HG03354 (cell line): ENCODE data around the gene LACRT.
"Not testable (repeated sequence)": the region's sequence is repeated elsewhere in the genome, so short reads cannot be mapped to it uniquely, and the experiment has no call there.

Source experiments
- ATAC-seq: cut with Tn5 transposase; IDR thresholded peaks from one replicate; pipeline ENCODE4 v1.9.1; 2021; ENCODE audit warnings: mild to moderate bottlenecking; ENCODE audit not compliant: unreplicated experiment, poor library complexity, severe bottlenecking

The LACRT gene

DNA sequence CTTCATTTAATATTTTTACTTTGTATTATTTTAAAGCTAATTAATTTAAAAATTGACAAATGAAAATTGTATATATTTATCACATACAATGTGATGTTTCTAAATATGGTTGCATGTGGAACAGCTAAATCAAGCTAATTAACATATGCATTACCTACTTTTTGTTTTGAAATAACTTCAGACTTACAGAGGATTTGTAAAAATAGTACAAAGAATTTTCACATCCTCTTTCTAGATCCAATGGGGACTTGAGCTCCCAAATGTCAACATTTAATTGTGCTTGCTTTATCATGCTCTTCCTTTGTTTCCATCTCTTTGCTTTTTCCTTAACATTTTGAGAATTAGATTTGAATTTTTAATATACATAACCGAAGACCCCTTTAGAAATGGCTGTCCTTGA is 6.9 kb upstream of the LACRT start:
- ATAC-seq: no peak

DNA sequence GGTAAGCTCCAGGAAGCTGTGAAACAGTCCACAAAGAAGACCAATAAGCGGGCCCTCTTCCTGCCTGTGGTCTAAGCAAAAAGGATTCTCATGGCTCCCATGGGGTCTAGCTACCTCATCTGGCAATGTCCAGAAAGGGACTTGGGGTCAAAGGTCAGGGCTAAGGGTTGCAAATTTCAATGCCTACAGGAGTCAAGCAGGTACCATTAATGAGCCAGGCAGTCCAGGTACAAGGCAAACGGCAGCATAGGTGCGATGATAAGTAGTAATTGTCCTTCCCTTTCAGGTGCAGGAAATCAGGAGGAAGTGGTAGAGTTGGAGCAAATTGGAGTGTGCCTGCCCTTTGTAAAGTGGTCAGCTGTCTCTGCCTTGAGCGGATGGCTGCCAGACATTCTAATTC is 6.4 kb upstream of the LACRT start:
- ATAC-seq: no peak

DNA sequence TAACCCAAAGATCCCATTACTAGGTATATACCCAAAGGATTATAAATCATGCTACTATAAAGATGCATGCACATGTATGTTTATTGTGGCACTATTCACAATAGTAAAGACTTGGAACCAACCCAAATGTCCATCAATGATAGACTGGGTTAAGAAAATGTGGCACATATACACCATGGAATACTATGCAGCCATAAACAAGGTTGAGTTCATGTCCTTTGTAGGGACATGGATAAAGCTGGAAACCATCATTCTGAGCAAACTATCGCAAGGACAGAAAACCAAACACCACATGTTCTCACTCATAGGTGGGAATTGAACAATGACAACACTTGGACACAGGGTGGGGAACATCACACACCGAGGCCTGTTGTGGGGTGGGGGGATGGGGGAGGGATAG is 4.4 kb upstream of the LACRT start:
- ATAC-seq: not testable (repeated sequence)

- no peak for ATAC-seq
These were observed 2.5 kb downstream of the LACRT start for GRCh38 chr12:54631988-54632728.

- no peak for ATAC-seq
These were observed 3.1 kb downstream of the LACRT start for GRCh38 chr12:54631551-54631950.

GRCh38 chr12:54629925-54630324 is 4.8 kb downstream of the LACRT start:
- ATAC-seq: no peak

GRCh38 chr12:54628186-54628846 is 6.4 kb downstream of the LACRT start:
- ATAC-seq: no peak

- no peak for ATAC-seq
These were observed 7.4 kb downstream of the LACRT start for GRCh38 chr12:54627304-54627703.

DNA sequence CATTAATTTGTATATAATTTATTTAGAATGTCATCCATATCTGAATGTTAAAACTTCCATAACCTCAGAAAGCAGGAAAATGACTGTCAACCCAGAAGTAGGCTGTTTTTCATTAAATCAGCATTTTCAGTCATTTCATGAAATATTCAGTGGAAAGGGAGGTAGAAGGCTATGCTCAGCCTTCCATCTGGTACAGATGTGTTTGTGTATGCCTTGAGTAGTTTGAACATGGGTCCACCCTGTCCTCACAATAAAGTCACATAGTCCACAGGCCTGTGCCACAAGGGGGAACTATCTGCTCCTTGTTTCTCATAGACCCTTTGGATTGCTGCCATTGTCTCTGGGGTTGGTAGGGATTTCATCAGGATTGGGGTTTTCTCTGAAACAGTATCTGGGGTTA is 9.1 kb downstream of the LACRT start:
- no peak for ATAC-seq

GRCh38 chr12:54624315-54625279 is 10.1 kb downstream of the LACRT start:
- no peak for ATAC-seq

GRCh38 chr12:54622463-54623183 is 12.1 kb downstream of the LACRT start:
- ATAC-seq: no peak

GRCh38 chr12:54616933-54617680 is 17.6 kb downstream of the LACRT start:
- no peak for ATAC-seq

DNA sequence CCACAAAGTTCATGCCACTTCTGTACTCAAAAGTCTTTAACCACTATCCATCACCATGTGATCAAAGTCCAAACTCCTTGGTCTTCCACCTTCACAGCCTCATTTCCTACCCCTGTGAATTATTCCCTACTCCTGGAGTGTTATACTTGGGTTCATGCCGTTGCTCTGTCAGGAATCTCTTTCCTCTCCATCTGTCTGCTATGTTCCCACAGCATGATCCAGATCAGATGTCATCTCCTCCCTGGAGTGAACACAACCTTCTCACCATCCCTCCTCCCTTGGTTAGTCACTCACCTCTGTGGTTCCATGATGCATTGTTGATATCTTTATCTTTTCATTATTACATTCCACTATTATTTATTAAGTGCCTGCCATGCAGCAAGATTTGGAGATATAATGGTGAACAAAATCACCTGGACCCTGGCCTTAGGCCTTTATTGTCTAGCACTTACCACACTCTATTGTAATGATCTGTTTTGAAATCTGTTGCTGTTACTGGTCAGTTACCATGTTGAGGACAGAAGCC is 22.4 kb downstream of the LACRT start:
- no peak for ATAC-seq

GRCh38 chr12:54611715-54612149 is 23.0 kb downstream of the LACRT start:
- no peak for ATAC-seq

GRCh38 chr12:54608769-54609168 is 25.9 kb downstream of the LACRT start:
- ATAC-seq: no peak

GRCh38 chr12:54608156-54608555 is 26.5 kb downstream of the LACRT start:
- no peak for ATAC-seq

GRCh38 chr12:54606556-54606955 is 28.1 kb downstream of the LACRT start:
- ATAC-seq: no peak

GRCh38 chr12:54605138-54605970 is 29.3 kb downstream of the LACRT start:
- no peak for ATAC-seq
